Activated T-cell treated with anti-CD3 and anti-CD28 coated beads, Interleukin-2, amount 50 U/mL, for 4 hours (primary cell): ENCODE results near the gene HOXA7. TPM values are rescaled to one million over a fixed set of nuclear protein-coding genes. Genes with fewer than 3 reads are reported as not detected.

ENCODE experiments used
- ATAC-seq, 2 donors: fragments of 200-7000 bp; cut with Tn5 transposase; one replicate each; pipeline ENCODE4 v1.10.0; 2021
- DNase-seq: peaks from one replicate; pipeline ENCODE4 v3.0.0-alpha.2; 2020
- H3K27me3 Mint-ChIP-seq: one replicate; pipeline ENCODE4 v1.8.0; 2021; ENCODE audit warnings: low read depth, mixed read lengths
- H3K36me3 Mint-ChIP-seq: one replicate; pipeline ENCODE4 v1.8.0; 2022; ENCODE audit warnings: mixed read lengths; ENCODE audit not compliant: insufficient read depth
- H3K4me1 Mint-ChIP-seq: one replicate; pipeline ENCODE4 v1.8.0; 2021; ENCODE audit warnings: low read depth, mixed read lengths
- H3K4me3 Mint-ChIP-seq: one replicate; pipeline ENCODE4 v1.8.0; 2021; ENCODE audit warnings: mild to moderate bottlenecking, moderate library complexity, mixed read lengths
- H3K9me3 Mint-ChIP-seq: one replicate; pipeline ENCODE4 v1.8.0; 2021; ENCODE audit warnings: mixed read lengths
- total RNA-seq, 3 donors: library from RNA; stranded (reverse); gene quantifications; one replicate each; pipeline ENCODE4 v1.2.1, GENCODE V29; 2021

The HOXA7 gene
- total RNA-seq, 3 donors from 2014 or later, result not detected

DNA sequence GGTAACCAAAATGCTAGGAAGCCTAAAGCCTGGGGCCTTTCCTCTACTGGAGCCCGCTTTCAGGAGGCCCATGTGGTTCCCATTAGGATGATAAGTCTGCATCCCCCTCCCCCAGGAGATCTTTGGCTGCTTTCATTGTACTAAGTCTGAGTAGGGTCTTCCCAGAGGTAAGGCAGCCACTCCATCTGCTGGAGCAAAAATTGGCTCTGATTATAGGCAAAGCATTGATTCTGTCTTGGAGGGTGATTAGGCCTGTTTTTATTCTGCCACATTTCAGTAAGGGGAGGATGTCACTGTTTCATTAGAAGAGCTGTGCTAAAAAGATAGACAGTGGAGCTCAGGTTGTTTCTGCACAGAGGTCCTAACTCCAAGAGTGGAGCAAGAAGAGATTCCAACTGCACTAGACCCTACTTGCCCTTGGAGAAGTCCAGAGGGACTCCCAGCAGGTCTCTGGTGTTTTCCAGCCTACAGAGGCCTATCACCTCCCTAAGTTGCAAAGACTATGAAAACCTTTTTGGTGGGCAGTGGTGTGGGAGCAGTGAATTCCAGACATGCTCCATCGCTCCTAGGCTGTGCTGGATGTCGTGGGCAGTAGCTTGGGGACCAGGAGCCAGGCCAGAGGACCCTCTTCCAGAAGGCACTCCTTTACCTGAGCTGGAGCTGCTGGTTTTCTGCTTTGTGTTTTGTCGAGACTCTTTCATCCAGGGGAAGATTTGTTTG is 46.8 kb downstream of the HOXA7 start:
- Mint-ChIP-seq H3K27me3 (peaks cover 30% of the 10 kb centered on the region), H3K4me3 (no peak overlapping the region), H3K9me3 (no peaks in the 10 kb centered on the region), H3K4me1 (no peaks in the 10 kb centered on the region), H3K36me3 (no peaks in the 10 kb centered on the region)
- DNase-seq, result no peak
- no peak for ATAC-seq

- peaks cover 36% of the 10 kb centered on the region for H3K27me3 Mint-ChIP-seq
- no peaks in the 10 kb centered on the region for H3K4me1 Mint-ChIP-seq
- no peaks in the 10 kb centered on the region for H3K36me3 Mint-ChIP-seq
- DNase-seq (no peak), ATAC-seq (no peak)
- H3K4me3 Mint-ChIP-seq, result no peak overlapping the region
- H3K9me3 Mint-ChIP-seq, result no peaks in the 10 kb centered on the region
Observed at GRCh38 chr7:27108390-27109127, 47.9 kb downstream of the HOXA7 start.

DNA sequence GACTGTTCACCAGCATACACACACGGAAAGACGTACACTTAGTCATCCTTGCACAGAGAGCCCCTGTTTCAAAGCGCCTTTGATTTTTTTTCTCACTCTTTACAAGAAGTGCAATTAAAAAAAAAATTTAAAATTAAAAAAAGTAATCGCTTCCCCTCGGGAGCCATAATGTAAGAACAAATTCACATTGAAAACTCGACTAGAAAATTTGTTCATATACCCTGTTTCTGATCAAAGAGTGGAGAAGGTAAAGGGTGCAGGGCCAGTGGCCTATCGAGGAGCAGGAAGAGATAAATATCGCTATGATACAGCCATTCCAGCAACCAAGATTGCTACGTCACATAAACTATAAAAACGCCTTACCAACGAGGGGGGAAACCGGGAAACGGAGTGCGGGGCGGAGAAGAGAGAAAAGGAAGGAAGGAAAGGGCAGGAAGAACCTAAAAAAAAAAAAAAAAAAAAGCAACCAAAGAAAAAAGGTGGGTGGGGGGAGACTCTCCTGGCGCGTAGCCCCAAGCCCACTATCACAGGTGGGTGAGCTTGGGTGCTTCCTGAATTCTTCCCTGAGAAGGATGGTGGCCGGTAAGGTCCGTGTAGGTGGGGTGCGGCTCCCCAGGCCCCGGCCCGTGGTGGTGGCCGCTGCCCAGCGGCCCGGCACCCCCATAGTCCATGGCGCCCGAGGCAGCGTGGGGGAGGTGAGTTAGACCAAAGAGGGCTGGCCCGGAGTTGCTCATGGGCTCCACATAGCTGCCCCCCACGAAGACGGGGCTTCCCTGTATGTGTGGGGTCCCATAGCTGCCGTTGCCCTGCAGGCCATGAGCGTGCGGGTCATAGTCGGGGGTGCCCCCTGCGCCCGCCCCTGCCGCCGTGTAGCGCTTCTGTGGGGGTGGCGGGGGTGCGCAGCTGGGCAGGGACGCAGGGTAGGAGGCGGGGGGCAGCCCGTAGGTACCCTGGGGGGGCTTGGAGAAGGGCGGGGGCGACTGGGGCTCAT is 48.8 kb downstream of the HOXA7 start:
- H3K36me3 Mint-ChIP-seq, result no peaks in the 10 kb centered on the region
- no peak overlapping the region for H3K4me3 Mint-ChIP-seq
- DNase-seq (no peak), ATAC-seq (no peak)
- no peaks in the 10 kb centered on the region for H3K9me3 Mint-ChIP-seq
- H3K27me3 Mint-ChIP-seq, result peaks cover 43% of the 10 kb centered on the region
- H3K4me1 Mint-ChIP-seq, result peaks cover 4% of the 10 kb centered on the region

- Mint-ChIP-seq H3K27me3 (peaks cover 46% of the 10 kb centered on the region), H3K4me3 (no peak overlapping the region), H3K36me3 (no peaks in the 10 kb centered on the region), H3K9me3 (no peaks in the 10 kb centered on the region), H3K4me1 (peaks cover 9% of the 10 kb centered on the region)
- ATAC-seq (no peak), DNase-seq (no peak)
Observed at GRCh38 chr7:27106901-27107240, 49.6 kb downstream of the HOXA7 start.

DNA sequence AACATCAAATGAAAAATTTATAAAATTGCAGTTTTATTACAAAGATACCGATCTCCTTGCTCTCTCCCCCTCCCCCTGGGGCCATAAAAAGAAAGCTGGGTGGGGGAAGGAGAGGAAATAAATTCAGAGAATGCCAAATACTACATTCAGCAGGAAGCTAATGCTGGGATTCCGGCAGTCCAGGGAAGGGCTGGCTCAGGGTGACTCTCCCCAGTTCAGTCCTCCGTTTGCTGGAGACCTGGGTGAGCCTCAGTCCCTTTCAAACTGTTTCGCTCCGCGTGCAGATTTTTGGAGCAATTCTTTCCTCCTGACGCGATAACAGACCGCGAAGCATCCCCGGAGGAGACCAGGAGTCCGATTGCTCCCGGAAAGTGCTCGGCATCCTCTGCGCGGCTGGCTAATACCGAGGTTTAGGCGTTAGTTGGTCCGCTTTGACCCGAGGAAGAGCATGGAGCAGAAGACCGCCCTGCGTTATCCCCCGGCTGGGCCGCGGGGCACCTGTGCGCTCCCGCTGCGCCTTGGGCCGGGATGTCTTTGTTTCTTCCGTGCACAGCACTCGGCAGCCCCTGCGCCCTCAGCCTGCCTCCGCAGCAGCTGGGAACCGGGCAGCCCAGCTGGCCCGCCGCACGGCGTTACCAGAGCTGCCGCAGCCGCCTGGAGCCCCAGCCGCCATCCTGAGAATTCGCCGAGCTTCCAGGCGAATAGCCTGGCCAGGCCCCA is 50.1 kb downstream of the HOXA7 start:
- H3K4me3 Mint-ChIP-seq, result no peak overlapping the region
- no peak for ATAC-seq
- no peaks in the 10 kb centered on the region for H3K36me3 Mint-ChIP-seq
- H3K9me3 Mint-ChIP-seq, result no peaks in the 10 kb centered on the region
- peaks cover 12% of the 10 kb centered on the region for H3K4me1 Mint-ChIP-seq
- peaks cover 46% of the 10 kb centered on the region for H3K27me3 Mint-ChIP-seq
- DNase-seq, result no peak

GRCh38 chr7:27105301-27106031 is 51.0 kb downstream of the HOXA7 start:
- Mint-ChIP-seq H3K27me3 (peaks cover 55% of the 10 kb centered on the region), H3K4me1 (peaks cover 12% of the 10 kb centered on the region), H3K4me3 (no peak overlapping the region), H3K36me3 (peaks cover 6% of the 10 kb centered on the region), H3K9me3 (no peaks in the 10 kb centered on the region)
- DNase-seq (no peak), ATAC-seq (no peak)

- H3K36me3 Mint-ChIP-seq, result peaks cover 14% of the 10 kb centered on the region
- H3K4me1 Mint-ChIP-seq, result peaks cover 12% of the 10 kb centered on the region
- DNase-seq (no peak), ATAC-seq (no peak)
- H3K9me3 Mint-ChIP-seq, result no peaks in the 10 kb centered on the region
- H3K27me3 Mint-ChIP-seq, result peaks cover 61% of the 10 kb centered on the region
- no peak overlapping the region for H3K4me3 Mint-ChIP-seq
Observed at GRCh38 chr7:27104341-27105058, 52.0 kb downstream of the HOXA7 start.

Other genes with a start within 250 kb of the HOXA7 start
- gene HOXA1, start 60.7 kb downstream of the HOXA7 start, total RNA-seq, result under 1 TPM; 0.11 to 0.33 (median 0.28) TPM
- gene HOXA2, start 54.0 kb downstream of the HOXA7 start, total RNA-seq, result not detected
- gene HOXA4, start 25.9 kb downstream of the HOXA7 start, total RNA-seq, result under 1 TPM in 1 of 3 donors, not detected in 2; 0.14 TPM
- gene HOXA5, start 13.0 kb downstream of the HOXA7 start, total RNA-seq, result not detected
- not detected for gene HOXA6, start 8.9 kb downstream of the HOXA7 start, total RNA-seq
- not detected for gene HOXA3, start 4.1 kb downstream of the HOXA7 start, total RNA-seq
- gene HOXA9, start 8.9 kb upstream of the HOXA7 start, total RNA-seq, result under 1 TPM in 2 of 3 donors, not detected in 1; 0.28 to 0.76 TPM
- gene HOXA10, start 17.6 kb upstream of the HOXA7 start, total RNA-seq, result under 1 TPM; 0.08 to 0.14 (median 0.10) TPM
- not detected for gene HOXA11, start 28.6 kb upstream of the HOXA7 start, total RNA-seq
- not detected for gene HOXA13, start 43.4 kb upstream of the HOXA7 start, total RNA-seq
- gene EVX1, start 86.1 kb upstream of the HOXA7 start, total RNA-seq, result not detected